GM19372 (cell line): Measurements from ENCODE around the gene ECE1.
A peak's percentile ranks its signal among the peaks of the same experiment; 100 is the strongest.
"Not testable (repeated sequence)": the region's sequence is repeated elsewhere in the genome, so short reads cannot be mapped to it uniquely, and the experiment has no call there.

Experiments used
- ATAC-seq: cut with Tn5 transposase; IDR thresholded peaks from one replicate; pipeline ENCODE4 v1.9.1; 2021; ENCODE audit warnings: mild to moderate bottlenecking, low read depth, moderate library complexity; ENCODE audit not compliant: unreplicated experiment

Gene ECE1

GRCh38 chr1:21192871-21193270 lies 97.4 kb downstream of the ECE1 start:
- no peak for ATAC-seq

- ATAC-seq: no peak
These were observed 98.0 kb downstream of the ECE1 start for GRCh38 chr1:21192284-21192683.

GRCh38 chr1:21190771-21191170 lies 99.5 kb downstream of the ECE1 start:
- ATAC-seq: not testable (repeated sequence)

GRCh38 chr1:21189906-21190500 lies 100.3 kb downstream of the ECE1 start:
- no peak for ATAC-seq

GRCh38 chr1:21189421-21189820 lies 100.8 kb downstream of the ECE1 start:
- ATAC-seq: no peak

- no peak for ATAC-seq
These were observed 102.0 kb downstream of the ECE1 start for GRCh38 chr1:21188235-21188634.

GRCh38 chr1:21185221-21185731 lies 105.0 kb downstream of the ECE1 start:
- no peak for ATAC-seq

GRCh38 chr1:21184276-21184675 lies 106.0 kb downstream of the ECE1 start:
- no peak for ATAC-seq

GRCh38 chr1:21182181-21182731 lies 108.0 kb downstream of the ECE1 start:
- no peak for ATAC-seq

GRCh38 chr1:21178271-21178670 lies 112.0 kb downstream of the ECE1 start:
- ATAC-seq: not testable (repeated sequence)

GRCh38 chr1:21176586-21177555 lies 113.4 kb downstream of the ECE1 start, which contains the start of gene EIF4G3:
TSS of gene EIF4G3 (minus strand) at chr1:21176897. CDS start at chr1:21002742, 174,155 bp downstream.
- ATAC-seq: peak; percentile 82

GRCh38 chr1:21175670-21176581 lies 114.3 kb downstream of the ECE1 start:
- peak; percentile 13 for ATAC-seq

- no peak for ATAC-seq
These were observed 115.0 kb downstream of the ECE1 start for GRCh38 chr1:21175324-21175669.

- no peak for ATAC-seq
These were observed 115.5 kb downstream of the ECE1 start for GRCh38 chr1:21174654-21175323.

GRCh38 chr1:21174230-21174629 lies 116.0 kb downstream of the ECE1 start:
- no peak for ATAC-seq

GRCh38 chr1:21173096-21173495 lies 117.2 kb downstream of the ECE1 start:
- not testable (repeated sequence) for ATAC-seq

- not testable (repeated sequence) for ATAC-seq
These were observed 119.4 kb downstream of the ECE1 start for GRCh38 chr1:21170837-21171236.

GRCh38 chr1:21168444-21168843 lies 121.8 kb downstream of the ECE1 start:
- ATAC-seq: no peak
